Keratinocyte (primary cell): Measurements from ENCODE around the gene ARHGAP15. TPM values are rescaled to one million over a fixed set of nuclear protein-coding genes. Genes with fewer than 3 reads are reported as not detected.

Experiments used
- DNase-seq: peaks from one replicate; pipeline ENCODE4 v3.0.0-alpha.2; 2011; ENCODE audit warnings: low read depth, missing footprints, low spot score
- FAIRE-seq: peaks from 2 replicates; lab custom pipeline; 2011; peaks lifted over from hg19 to GRCh38; lab: Jason Lieb, UNC
- H2AFZ ChIP-seq: 2 replicates; pipeline ENCODE4 v1.6.0; 2012; ENCODE audit warnings: low read length, control low read depth, inconsistent platforms; ENCODE audit not compliant: control insufficient read depth
- H3K27ac ChIP-seq: 2 replicates; pipeline ENCODE4 v1.5.1; 2011; ENCODE audit warnings: low read length; ENCODE audit not compliant: control insufficient read depth, insufficient read depth
- H3K27me3 ChIP-seq: 3 replicates; pipeline ENCODE4 v1.6.0; 2011; ENCODE audit warnings: low read length; ENCODE audit not compliant: control insufficient read depth, insufficient read depth; ENCODE audit errors: extremely low read depth
- H3K36me3 ChIP-seq, 2 experiments: 2 replicates in 1 of 2; 3 replicates in 1 of 2; pipeline ENCODE4 v1.5.1; 2011; ENCODE audit warnings: low read length in 2 of 2, mild to moderate bottlenecking in 1 of 2; ENCODE audit not compliant: control insufficient read depth in 2 of 2, insufficient read depth in 2 of 2; ENCODE audit errors: extremely low read depth in 1 of 2
- H3K4me1 ChIP-seq: 3 replicates; pipeline ENCODE4 v1.5.1; 2011; ENCODE audit warnings: low read length; ENCODE audit not compliant: control insufficient read depth, insufficient read depth; ENCODE audit errors: extremely low read depth
- H3K4me2 ChIP-seq: 3 replicates; pipeline ENCODE4 v1.6.0; 2011; ENCODE audit warnings: low read depth, low read length; ENCODE audit not compliant: control insufficient read depth, insufficient read depth; ENCODE audit errors: extremely low read depth
- H3K4me3 ChIP-seq, 3 experiments: fragments of 200-600 bp in 1 of 3; sonication (generic) in 1 of 3; 2 replicates in 2 of 3; 3 replicates in 1 of 3; pipeline ENCODE4 v1.5.1; 2011 to 2016; ENCODE audit warnings: low read length in 3 of 3, mild to moderate bottlenecking in 3 of 3, control low read depth in 2 of 3, inconsistent platforms in 1 of 3, low read depth in 1 of 3, mixed read lengths in 1 of 3, mixed run types in 1 of 3, moderate library complexity in 1 of 3; ENCODE audit not compliant: control insufficient read depth in 2 of 3, insufficient read depth in 2 of 3; ENCODE audit errors: extremely low read depth in 1 of 3
- H3K79me2 ChIP-seq: 2 replicates; pipeline ENCODE4 v1.6.0; 2012; ENCODE audit warnings: low read length; ENCODE audit not compliant: control insufficient read depth, insufficient read depth
- H3K9ac ChIP-seq: 3 replicates; pipeline ENCODE4 v1.6.0; 2011; ENCODE audit warnings: low read length; ENCODE audit not compliant: control insufficient read depth, insufficient read depth; ENCODE audit errors: extremely low read depth
- H3K9me1 ChIP-seq: 3 replicates; pipeline ENCODE4 v1.6.0; 2011; ENCODE audit warnings: low read length; ENCODE audit not compliant: control insufficient read depth, insufficient read depth; ENCODE audit errors: extremely low read depth
- H3K9me3 ChIP-seq: 2 replicates; pipeline ENCODE4 v1.5.1; 2012; ENCODE audit warnings: low read depth, low read length; ENCODE audit not compliant: control insufficient read depth
- H4K20me1 ChIP-seq: 3 replicates; pipeline ENCODE4 v1.6.0; 2011; ENCODE audit warnings: low read length; ENCODE audit not compliant: control insufficient read depth, insufficient read depth; ENCODE audit errors: extremely low read depth
- EZH2 ChIP-seq: IDR thresholded peaks from one replicate; pipeline ENCODE4 v1.6.1; 2012; ENCODE audit warnings: inconsistent platforms, mild to moderate bottlenecking, low read length, moderate library complexity
- dilution Hi-C: fragments of 300-500 bp; cut with MboI; formaldehyde crosslinking; loops from one replicate; pipeline ENCODE4 v1.7.0; 2020; ENCODE audit warnings: low sequenced_read_pairs; ENCODE audit not compliant: extremely low pct_ligation_motif_present
- polyA plus RNA-seq, 5 experiments: library from polyadenylated mRNA; depleted of rRNA in 3 of 5; stranded (reverse) in 3 of 5; stranded (forward) in 1 of 5; unstranded in 1 of 5; fragments of >200 nt; gene quantifications; 1 replicate in 1 of 5; 2 replicates in 3 of 5; 3 replicates in 1 of 5; pipeline versions ENCODE4 v1.2.1 to v1.2.3, GENCODE V29; 2011 to 2012; ENCODE audit warnings: missing spikeins in 2 of 5, low read depth in 1 of 5, low replicate concordance in 1 of 5
- TF ChIP-seq, protein P1 (sequence below), 3 experiments: IDR thresholded peaks in 1 of 3; conservative IDR thresholded peaks in 1 of 3; optimal IDR thresholded peaks in 1 of 3; 2 replicates in 2 of 3; 3 replicates in 1 of 3; pipeline versions ENCODE3 to v1.5.1; 2011; ENCODE audit warnings: low read length in 3 of 3, mild to moderate bottlenecking in 3 of 3, moderate library complexity in 2 of 3, control low read depth in 1 of 3, inconsistent platforms in 1 of 3; ENCODE audit not compliant: insufficient read depth in 2 of 3; ENCODE audit errors: extremely low read depth in 1 of 3

Gene ARHGAP15
- polyA plus RNA-seq, 1 donor (not counting 4 experiments of a cell fraction or from before 2014, with no cell fraction given): not detected

DNA sequence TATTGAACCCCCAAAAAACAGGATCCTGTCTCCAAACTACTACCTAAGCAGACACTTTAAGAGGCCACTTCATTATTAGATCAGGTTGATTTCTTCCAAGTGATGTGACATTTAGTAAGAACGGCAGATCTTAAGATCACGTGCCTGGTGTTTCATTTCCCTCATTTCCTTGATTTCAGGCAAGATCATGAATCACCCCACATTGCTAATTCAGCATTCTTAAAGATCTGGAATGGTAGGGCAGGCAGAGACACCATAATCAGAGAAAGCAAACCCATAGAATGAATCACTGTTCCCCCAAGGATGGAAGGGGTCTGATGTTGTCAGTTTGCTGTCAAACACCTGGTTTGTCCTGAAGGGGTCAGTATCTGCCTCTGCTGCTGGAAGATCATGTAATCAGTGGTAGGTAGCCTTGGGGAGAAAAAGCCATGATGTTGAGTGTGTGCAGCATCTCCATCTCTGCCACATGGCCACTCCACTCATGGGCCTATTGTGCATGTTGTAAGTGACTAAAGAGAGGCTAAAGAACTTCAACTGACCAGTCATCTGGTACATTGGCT lies 133.9 kb downstream of the ARHGAP15 start:
- Histone ChIP-seq H4K20me1 (no peaks in the 10 kb centered on the region), H3K27me3 (no peaks in the 10 kb centered on the region), H3K4me1 (no peaks in the 10 kb centered on the region), H3K4me2 (no peak overlapping the region), H3K4me3 (no peak overlapping the region), H3K27ac (no peak overlapping the region), H3K36me3 (no peaks in the 10 kb centered on the region), H3K9ac (no peak overlapping the region), H3K79me2 (no peaks in the 10 kb centered on the region), H3K9me1 (no peaks in the 10 kb centered on the region), H3K9me3 (no peaks in the 10 kb centered on the region), H2AFZ (no peak overlapping the region)
- TF ChIP-seq EZH2: no peak
- TF ChIP-seq, protein P1, sequence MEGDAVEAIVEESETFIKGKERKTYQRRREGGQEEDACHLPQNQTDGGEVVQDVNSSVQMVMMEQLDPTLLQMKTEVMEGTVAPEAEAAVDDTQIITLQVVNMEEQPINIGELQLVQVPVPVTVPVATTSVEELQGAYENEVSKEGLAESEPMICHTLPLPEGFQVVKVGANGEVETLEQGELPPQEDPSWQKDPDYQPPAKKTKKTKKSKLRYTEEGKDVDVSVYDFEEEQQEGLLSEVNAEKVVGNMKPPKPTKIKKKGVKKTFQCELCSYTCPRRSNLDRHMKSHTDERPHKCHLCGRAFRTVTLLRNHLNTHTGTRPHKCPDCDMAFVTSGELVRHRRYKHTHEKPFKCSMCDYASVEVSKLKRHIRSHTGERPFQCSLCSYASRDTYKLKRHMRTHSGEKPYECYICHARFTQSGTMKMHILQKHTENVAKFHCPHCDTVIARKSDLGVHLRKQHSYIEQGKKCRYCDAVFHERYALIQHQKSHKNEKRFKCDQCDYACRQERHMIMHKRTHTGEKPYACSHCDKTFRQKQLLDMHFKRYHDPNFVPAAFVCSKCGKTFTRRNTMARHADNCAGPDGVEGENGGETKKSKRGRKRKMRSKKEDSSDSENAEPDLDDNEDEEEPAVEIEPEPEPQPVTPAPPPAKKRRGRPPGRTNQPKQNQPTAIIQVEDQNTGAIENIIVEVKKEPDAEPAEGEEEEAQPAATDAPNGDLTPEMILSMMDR (optimal IDR thresholded peaks at IDR 0.05 in 1 of 3, IDR thresholded peaks at IDR 0.05 in 1 of 3, conservative IDR thresholded peaks at IDR 0.05 in 1 of 3; ENCODE audit: extremely low read depth in 1 of 3, insufficient read depth in 2 of 3, low read length in 3 of 3): peak; percentile 22 to 40 (median 27)
- FAIRE-seq (no peak), DNase-seq (no peak)
- dilution Hi-C loops: no loop called here

DNA sequence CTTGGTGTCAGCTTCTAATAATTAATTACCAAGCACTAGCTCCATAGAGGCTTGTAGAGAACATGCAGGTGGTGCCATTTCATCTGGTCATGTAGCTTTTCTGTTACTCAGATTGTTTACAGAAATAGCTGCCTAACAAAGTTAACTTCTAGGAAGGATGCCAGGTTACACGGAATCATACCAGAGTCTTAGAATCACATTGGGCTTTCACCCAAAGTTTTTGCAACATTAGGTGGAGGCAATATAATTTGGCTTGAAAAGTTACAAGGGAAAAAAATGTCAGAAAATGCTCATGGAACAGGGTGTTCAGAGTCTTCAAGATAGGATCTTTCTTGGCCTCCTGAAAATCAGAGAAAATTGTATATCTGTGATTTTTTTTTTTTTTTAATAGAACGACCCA lies 135.6 kb downstream of the ARHGAP15 start:
- no peak overlapping the region for H3K27ac ChIP-seq
- FAIRE-seq: no peak
- no peak for DNase-seq

More for the DNA sequence above, 135.6 kb downstream of the ARHGAP15 start:
- Histone ChIP-seq H3K9me3 (no peaks in the 10 kb centered on the region), H3K4me1 (no peaks in the 10 kb centered on the region), H3K27me3 (no peaks in the 10 kb centered on the region), H4K20me1 (no peaks in the 10 kb centered on the region), H3K79me2 (no peaks in the 10 kb centered on the region), H3K9ac (no peak overlapping the region), H3K4me3 (no peak overlapping the region), H2AFZ (no peak overlapping the region), H3K36me3 (no peaks in the 10 kb centered on the region), H3K9me1 (no peaks in the 10 kb centered on the region), H3K4me2 (no peak overlapping the region)
- dilution Hi-C loops: no loop called here
- TF ChIP-seq, protein P1 (optimal IDR thresholded peaks at IDR 0.05 in 1 of 3, IDR thresholded peaks at IDR 0.05 in 1 of 3, conservative IDR thresholded peaks at IDR 0.05 in 1 of 3; ENCODE audit: extremely low read depth in 1 of 3, insufficient read depth in 2 of 3, low read length in 3 of 3): no peak
- no peak for TF ChIP-seq EZH2
